Left ventricle myocardium inferior (tissue), 1 donor: Measurements from ENCODE around the gene FAM217A. TPM values are rescaled to one million over a fixed set of nuclear protein-coding genes. Genes with fewer than 3 reads are reported as not detected.

Experiments used
- DNase-seq: peaks from one replicate; pipeline ENCODE4 v3.0.0-alpha.2; 2020
- H3K27ac ChIP-seq: fragments of 200-600 bp; replicated peaks from 2 replicates; pipeline ENCODE4 v1.8.0; 2021
- H3K27me3 ChIP-seq: fragments of 200-600 bp; 2 replicates; pipeline ENCODE4 v1.8.0; 2021; ENCODE audit warnings: low read depth
- H3K36me3 ChIP-seq: fragments of 200-600 bp; 2 replicates; pipeline ENCODE4 v1.8.0; 2021
- H3K4me1 ChIP-seq: fragments of 200-600 bp; 2 replicates; pipeline ENCODE4 v1.8.0; 2021
- H3K4me3 ChIP-seq: fragments of 200-600 bp; 2 replicates; pipeline ENCODE4 v1.8.0; 2021; ENCODE audit warnings: mild to moderate bottlenecking, moderate library complexity
- H3K9me3 ChIP-seq: fragments of 200-600 bp; replicated peaks from 2 replicates; pipeline ENCODE4 v1.8.0; 2021
- intact Hi-C: fragments of 100-400 bp; cut with micrococcal nuclease; formaldehyde crosslinking; loops from one replicate; pipeline ENCODE4 v1.11.0; 2022
- total RNA-seq: library from RNA; stranded (reverse); fragmentation: NEBNext Ultra II Directional; extraction: Animal tissue kit (Norgen Biotek cat#: 25700); gene quantifications from one replicate; pipeline ENCODE4 v1.2.1, GENCODE V29; 2021
- TF ChIP-seq, protein P1 (sequence below): fragments of 200-600 bp; IDR thresholded peaks from 2 replicates; pipeline ENCODE4 v1.8.0; 2021; ENCODE audit warnings: antibody characterized with exemption, mild to moderate bottlenecking, borderline replicate concordance
- donor health status: DM: no; HTN: yes; CAD: no; lungs with severe emphysema.

The FAM217A gene
- total RNA-seq, 1 donor from 2014 or later: not detected

- H3K9me3 ChIP-seq: no peaks in the 10 kb centered on the region
- no peaks in the 10 kb centered on the region for H3K27me3 ChIP-seq
- H3K4me3 ChIP-seq: no peak overlapping the region
- peaks cover 15% of the 10 kb centered on the region for H3K4me1 ChIP-seq
- H3K27ac ChIP-seq: no peak overlapping the region
- H3K36me3 ChIP-seq: peaks cover 91% of the 10 kb centered on the region
- TF ChIP-seq, protein P1, sequence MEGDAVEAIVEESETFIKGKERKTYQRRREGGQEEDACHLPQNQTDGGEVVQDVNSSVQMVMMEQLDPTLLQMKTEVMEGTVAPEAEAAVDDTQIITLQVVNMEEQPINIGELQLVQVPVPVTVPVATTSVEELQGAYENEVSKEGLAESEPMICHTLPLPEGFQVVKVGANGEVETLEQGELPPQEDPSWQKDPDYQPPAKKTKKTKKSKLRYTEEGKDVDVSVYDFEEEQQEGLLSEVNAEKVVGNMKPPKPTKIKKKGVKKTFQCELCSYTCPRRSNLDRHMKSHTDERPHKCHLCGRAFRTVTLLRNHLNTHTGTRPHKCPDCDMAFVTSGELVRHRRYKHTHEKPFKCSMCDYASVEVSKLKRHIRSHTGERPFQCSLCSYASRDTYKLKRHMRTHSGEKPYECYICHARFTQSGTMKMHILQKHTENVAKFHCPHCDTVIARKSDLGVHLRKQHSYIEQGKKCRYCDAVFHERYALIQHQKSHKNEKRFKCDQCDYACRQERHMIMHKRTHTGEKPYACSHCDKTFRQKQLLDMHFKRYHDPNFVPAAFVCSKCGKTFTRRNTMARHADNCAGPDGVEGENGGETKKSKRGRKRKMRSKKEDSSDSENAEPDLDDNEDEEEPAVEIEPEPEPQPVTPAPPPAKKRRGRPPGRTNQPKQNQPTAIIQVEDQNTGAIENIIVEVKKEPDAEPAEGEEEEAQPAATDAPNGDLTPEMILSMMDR: no peak
- no peak for DNase-seq
- intact Hi-C loops: no loop called here
Measured at GRCh38 chr6:4041480-4041879, 37.5 kb downstream of the FAM217A start.

- intact Hi-C loops: no loop called here
- Histone ChIP-seq H3K9me3 (no peaks in the 10 kb centered on the region), H3K4me1 (peaks cover 25% of the 10 kb centered on the region), H3K4me3 (no peak overlapping the region), H3K27me3 (no peaks in the 10 kb centered on the region), H3K27ac (no peak overlapping the region), H3K36me3 (peaks cover 75% of the 10 kb centered on the region)
- no peak for DNase-seq
- TF ChIP-seq, protein P1: no peak
Measured at GRCh38 chr6:4039348-4039747, 39.6 kb downstream of the FAM217A start.

DNA sequence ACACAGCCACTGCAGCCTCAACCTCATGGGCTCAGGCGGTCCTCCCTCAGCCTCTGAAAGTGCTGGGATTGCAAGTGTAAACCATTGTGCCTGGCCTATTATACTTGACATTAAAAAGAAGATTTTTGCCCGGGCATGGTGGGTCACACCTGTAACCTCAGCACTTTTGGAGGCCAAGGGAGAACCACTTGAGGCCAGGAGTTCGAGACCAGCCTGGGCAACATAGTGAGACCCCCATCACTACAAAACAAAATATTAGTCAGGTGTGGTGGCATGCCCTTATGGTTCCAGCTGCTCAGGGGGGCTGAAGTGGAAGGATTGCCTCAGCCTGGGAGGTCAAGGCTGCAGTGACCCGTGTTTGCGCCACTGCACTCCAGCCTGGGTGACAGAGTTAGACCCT, 42.4 kb downstream of the FAM217A start:
- TF ChIP-seq, protein P1: no peak
- peaks cover 60% of the 10 kb centered on the region for H3K36me3 ChIP-seq
- H3K4me1 ChIP-seq: peaks cover 42% of the 10 kb centered on the region

DNA sequence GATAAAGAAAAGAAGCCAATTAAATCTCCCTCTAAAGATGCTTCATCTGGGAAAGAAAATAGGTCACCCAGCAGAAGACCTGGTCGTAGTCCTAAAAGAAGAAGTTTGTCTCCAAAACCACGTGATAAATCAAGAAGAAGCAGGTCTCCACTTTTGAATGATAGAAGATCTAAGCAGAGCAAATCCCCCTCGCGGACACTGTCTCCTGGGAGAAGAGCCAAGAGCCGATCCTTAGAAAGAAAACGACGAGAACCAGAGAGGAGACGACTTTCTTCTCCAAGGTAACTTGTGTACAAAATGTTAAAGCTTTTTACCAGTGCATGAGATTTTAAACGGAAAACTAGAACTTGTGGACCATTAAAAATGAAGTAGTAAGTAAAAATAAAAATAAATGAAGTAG, 46.5 kb downstream of the FAM217A start:
- H3K27ac ChIP-seq: no peak overlapping the region
- TF ChIP-seq, protein P1: no peak
- intact Hi-C loops: no loop called here
- H3K27me3 ChIP-seq: no peaks in the 10 kb centered on the region
- no peaks in the 10 kb centered on the region for H3K9me3 ChIP-seq
- peaks cover 58% of the 10 kb centered on the region for H3K4me1 ChIP-seq
- peaks cover 24% of the 10 kb centered on the region for H3K36me3 ChIP-seq
- H3K4me3 ChIP-seq: no peak overlapping the region
- DNase-seq: no peak

More for the DNA sequence above, 42.4 kb downstream of the FAM217A start:
- intact Hi-C loops: no loop called here
- Histone ChIP-seq H3K9me3 (no peaks in the 10 kb centered on the region), H3K27ac (no peak overlapping the region), H3K27me3 (no peaks in the 10 kb centered on the region), H3K4me3 (no peak overlapping the region)
- no peak for DNase-seq

GRCh38 chr6:4031442-4031841, 47.5 kb downstream of the FAM217A start:
- H3K36me3 ChIP-seq: peaks cover 19% of the 10 kb centered on the region
- H3K4me1 ChIP-seq: peaks cover 65% of the 10 kb centered on the region
- H3K9me3 ChIP-seq: no peaks in the 10 kb centered on the region
- no peaks in the 10 kb centered on the region for H3K27me3 ChIP-seq
- intact Hi-C loops: no loop called here
- DNase-seq: no peak
- H3K4me3 ChIP-seq: no peak overlapping the region
- no peak overlapping the region for H3K27ac ChIP-seq
- TF ChIP-seq, protein P1: no peak

GRCh38 chr6:4030669-4031068, 48.3 kb downstream of the FAM217A start:
- Histone ChIP-seq H3K36me3 (peaks cover 15% of the 10 kb centered on the region), H3K4me3 (no peak overlapping the region), H3K27me3 (no peaks in the 10 kb centered on the region), H3K9me3 (no peaks in the 10 kb centered on the region), H3K27ac (no peak overlapping the region), H3K4me1 (peaks cover 65% of the 10 kb centered on the region)
- no peak for DNase-seq
- TF ChIP-seq, protein P1: no peak
- intact Hi-C loops: no loop called here
